Epithelial cell of umbilical artery (primary cell): ENCODE measurements around the gene RBFOX1. TPM values are rescaled to one million over a fixed set of nuclear protein-coding genes. Genes with fewer than 3 reads are reported as not detected.

ENCODE experiments used
- total RNA-seq: library from RNA; depleted of rRNA; stranded (reverse); fragments of >200 nt; gene quantifications from 2 replicates; pipeline ENCODE4 v1.2.3, GENCODE V29; 2014

RBFOX1 gene
- not detected in 2 replicates for total RNA-seq

DNA sequence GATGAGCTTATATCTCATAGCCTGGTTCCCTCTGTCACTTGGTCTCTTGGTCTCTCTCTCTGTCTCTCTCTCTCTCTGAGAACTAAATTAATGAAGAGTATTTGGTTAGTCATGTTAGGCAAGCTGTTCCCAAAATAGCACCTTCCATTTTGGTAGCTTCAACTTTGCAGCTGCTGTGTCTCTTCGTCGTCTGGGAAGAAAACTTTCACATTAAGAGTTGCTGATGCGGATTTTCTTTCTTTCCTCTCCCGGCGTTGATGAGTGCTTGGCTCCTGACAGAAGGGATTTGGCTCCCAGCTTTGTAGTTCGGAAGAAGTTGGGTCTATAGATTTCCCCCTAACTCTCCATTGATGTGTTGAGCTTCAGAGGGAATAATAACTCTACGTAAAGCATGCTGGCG is at the start of gene RBFOX1:
Gene RBFOX1 (plus strand): TSS at position 235 of the 400 bp plus-strand sequence.

